ENCODE measurements around the gene GDPGP1. TPM values are rescaled to one million over a fixed set of nuclear protein-coding genes. Genes with fewer than 3 reads are reported as not detected.

GDPGP1 gene
- total RNA-seq, 2 experiments from 2014 or later, result 12.9 to 22.3 TPM

- Histone ChIP-seq H3K9me2 (ENCODE audit: insufficient read depth, low read length) (no peaks in the 10 kb centered on the region), H4K20me1 (ENCODE audit: insufficient read depth, low read length) (0 out of 2 replicates have a peak, but pooled peaks cover 5% of the 10 kb centered on the region), H3K9me3 (ENCODE audit: low read length) (no peaks in the 10 kb centered on the region), H3K4me2 (ENCODE audit: low read length) (peak overlapping the region; percentile 87), H2AFZ (ENCODE audit: low read length) (peak overlapping the region; percentile 50), H3K79me2 (ENCODE audit: insufficient read depth, low read depth, low read length) (no peaks in the 10 kb centered on the region), H3K36me3 (ENCODE audit: insufficient read depth, low read length) (no peaks in the 10 kb centered on the region), H3K4me1 (ENCODE audit: insufficient read depth, low read length, poor library complexity, severe bottlenecking) (peaks cover 20% of the 10 kb centered on the region), H3K27ac (ENCODE audit: low read depth, low read length, poor library complexity, severe bottlenecking) (no peak overlapping the region), H3K4me3 (ENCODE audit: low read depth, low read length, poor library complexity, severe bottlenecking) (peak overlapping the region; percentile 79)
- POLR2A ChIA-PET, result interaction anchor here (0.5 to 4.6 kb wide), 11 partner anchors 10 to 209 kb away, joined by 3 to 73 read pairs (median 4); partner anchors contain the start of genes CIB1 and GDPGP1
- CTCF ChIA-PET (ENCODE audit: unreplicated experiment), result interaction anchor here (0.6 to 1.8 kb wide), 4 partner anchors 9 to 513 kb away, joined by 3 to 9 read pairs (median 4); no protein-coding TSS in a partner anchor
- BruUV-seq (replicated peaks), result no TSS peak
- DNase-seq (ENCODE audit: low spot score), result peak; percentile 38
- intact Hi-C loops (cut with micrococcal nuclease; ENCODE audit: unreplicated experiment), result no loop called here
- TF ChIP-seq CTCF (conservative IDR thresholded peaks at IDR 0.05; ENCODE audit: low read length), result no peak
- TF ChIP-seq EZH2phosphoT487 (IDR thresholded peaks at IDR 0.05; ENCODE audit: borderline replicate concordance, low read depth, low read length), result no peak
Measured at GRCh38 chr15:90200534-90201129, 33.4 kb upstream of the GDPGP1 start.

GRCh38 chr15:90201130-90201943 is 32.7 kb upstream of the GDPGP1 start, which contains the start of gene SEMA4B:
Gene SEMA4B, plus strand, starts transcription at chr15:90201330. Its CDS starts 249 bp downstream, at chr15:90201579.
- Histone ChIP-seq H3K79me2 (ENCODE audit: insufficient read depth, low read depth, low read length) (no peaks in the 10 kb centered on the region), H3K36me3 (ENCODE audit: insufficient read depth, low read length) (no peaks in the 10 kb centered on the region), H3K27ac (ENCODE audit: low read depth, low read length, poor library complexity, severe bottlenecking) (no peak within 1 kb of the TSS), H4K20me1 (ENCODE audit: insufficient read depth, low read length) (0 out of 2 replicates have a peak, but pooled peaks cover 5% of the 10 kb centered on the region), H3K4me1 (ENCODE audit: insufficient read depth, low read length, poor library complexity, severe bottlenecking) (peaks cover 20% of the 10 kb centered on the region), H2AFZ (ENCODE audit: low read length) (peak within 1 kb of the TSS; percentile 50), H3K9me3 (ENCODE audit: low read length) (no peaks in the 10 kb centered on the region), H3K4me3 (ENCODE audit: low read depth, low read length, poor library complexity, severe bottlenecking) (peak within 1 kb of the TSS; percentile 79), H3K4me2 (ENCODE audit: low read length) (peak within 1 kb of the TSS; percentile 87), H3K9me2 (ENCODE audit: insufficient read depth, low read length) (no peaks in the 10 kb centered on the region)
- DNase-seq (ENCODE audit: low spot score), result peak; percentile 86
- ChIA-PET CTCF (ENCODE audit: unreplicated experiment) (interaction anchor here (0.6 to 1.8 kb wide), 4 partner anchors 10 to 154 kb away, joined by 3 to 9 read pairs (median 4); no protein-coding TSS in a partner anchor), POLR2A (interaction anchor here (0.5 to 4.6 kb wide), 12 partner anchors 10 to 517 kb away, joined by 3 to 73 read pairs (median 4); partner anchors contain the start of genes CIB1 and GDPGP1)
- TF ChIP-seq CTCF (conservative IDR thresholded peaks at IDR 0.05; ENCODE audit: low read length), result no peak
- no peak for TF ChIP-seq EZH2phosphoT487 (IDR thresholded peaks at IDR 0.05; ENCODE audit: borderline replicate concordance, low read depth, low read length)
- no TSS peak for BruUV-seq (replicated peaks)
- intact Hi-C loops (cut with micrococcal nuclease; ENCODE audit: unreplicated experiment), result no loop called here
